HG03469 (cell line): ENCODE measurements around the gene KHDC3L.
A peak's percentile ranks its signal among the peaks of the same experiment; 100 is the strongest.
"Not testable (repeated sequence)": the region's sequence is repeated elsewhere in the genome, so short reads cannot be mapped to it uniquely, and the experiment has no call there.

ENCODE experiments used
- ATAC-seq: cut with Tn5 transposase; IDR thresholded peaks from one replicate; pipeline ENCODE4 v1.9.1; 2021; ENCODE audit warnings: mild to moderate bottlenecking, moderate library complexity, moderate number of reproducible peaks; ENCODE audit not compliant: unreplicated experiment

The KHDC3L gene

DNA sequence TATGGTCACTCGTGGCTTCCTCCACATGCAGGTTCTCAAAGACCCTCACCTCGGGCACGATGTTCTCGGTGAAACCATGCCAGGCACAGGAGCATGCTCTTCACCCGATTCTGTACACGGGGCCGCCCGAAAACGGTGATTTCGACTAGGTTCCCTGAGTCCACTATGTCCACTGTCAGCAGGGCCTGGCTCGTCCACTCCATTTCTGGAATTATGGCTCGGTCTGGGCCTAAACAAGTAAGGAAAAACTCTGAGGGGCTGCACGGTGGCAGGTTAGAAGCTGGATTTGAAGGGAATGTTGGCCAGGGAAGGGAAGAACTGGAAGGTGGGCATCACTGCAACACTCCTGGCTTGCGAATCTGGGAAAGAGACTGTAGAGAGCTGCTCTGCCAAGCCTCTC lies 6.7 kb downstream of the KHDC3L start:
- ATAC-seq: no peak

DNA sequence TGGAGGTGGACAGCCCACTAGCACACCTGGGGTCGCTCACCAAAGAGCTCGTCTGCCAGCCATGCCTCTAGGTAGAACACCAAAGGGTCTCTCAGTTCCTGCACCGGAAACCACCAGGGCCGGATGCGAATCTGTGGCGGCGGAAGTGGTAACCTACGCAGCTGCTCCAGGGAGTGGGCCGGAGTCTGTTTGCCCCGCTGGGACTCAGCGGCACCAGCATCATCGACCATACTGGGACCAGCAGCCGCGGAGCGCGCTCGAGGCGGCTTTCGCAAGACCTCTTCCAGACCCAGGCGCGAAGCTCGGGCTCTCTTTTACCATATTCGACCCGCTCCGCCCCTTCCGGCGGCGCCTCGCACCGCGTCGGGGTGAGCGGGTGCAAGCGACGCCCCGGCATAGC lies 7.1 kb downstream of the KHDC3L start, which contains the start of gene OOEP:
Gene OOEP (minus strand): TSS at position 335 of the 400 bp plus-strand sequence. CDS start 105 bp downstream, at position 230.
- no peak for ATAC-seq

DNA sequence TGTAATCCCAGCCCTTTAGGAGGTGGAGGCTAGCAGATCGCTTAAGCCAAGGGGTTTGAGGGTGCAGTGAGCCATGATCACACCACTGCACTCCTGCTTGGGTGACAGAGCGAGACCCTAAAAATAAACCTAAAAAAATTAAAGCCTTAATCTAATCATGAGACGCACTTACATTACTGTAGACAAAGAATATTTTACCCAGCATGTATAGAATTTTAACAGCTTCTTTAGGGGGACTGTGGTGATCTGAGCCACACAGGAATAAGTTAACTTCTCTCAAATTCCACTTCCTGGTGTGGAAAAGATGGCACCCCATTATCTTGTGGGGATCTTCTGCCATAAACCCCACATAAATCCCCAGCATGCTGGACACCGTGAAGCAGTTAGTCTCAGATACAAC lies 9.5 kb downstream of the KHDC3L start:
- ATAC-seq: no peak

DNA sequence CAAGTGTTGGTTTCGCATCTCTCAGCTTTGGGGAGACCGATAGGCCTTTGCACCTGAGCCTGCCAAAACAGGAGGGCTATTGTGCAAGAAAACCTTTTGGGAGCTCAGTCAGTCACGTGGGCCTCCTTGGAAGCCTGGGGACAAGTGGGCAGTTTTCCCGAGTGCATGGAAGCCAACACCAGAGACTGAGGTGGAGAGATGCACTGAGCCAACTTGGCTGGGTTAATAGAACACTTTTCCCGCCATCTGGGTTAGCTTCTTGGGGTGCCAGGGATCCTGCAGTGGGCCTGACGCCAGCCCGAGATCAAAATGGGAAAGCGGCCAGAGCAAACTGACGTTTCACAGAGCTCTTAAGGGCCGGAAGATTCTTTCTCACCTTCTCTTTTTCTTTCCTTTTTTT lies 10.1 kb downstream of the KHDC3L start:
- no peak for ATAC-seq

DNA sequence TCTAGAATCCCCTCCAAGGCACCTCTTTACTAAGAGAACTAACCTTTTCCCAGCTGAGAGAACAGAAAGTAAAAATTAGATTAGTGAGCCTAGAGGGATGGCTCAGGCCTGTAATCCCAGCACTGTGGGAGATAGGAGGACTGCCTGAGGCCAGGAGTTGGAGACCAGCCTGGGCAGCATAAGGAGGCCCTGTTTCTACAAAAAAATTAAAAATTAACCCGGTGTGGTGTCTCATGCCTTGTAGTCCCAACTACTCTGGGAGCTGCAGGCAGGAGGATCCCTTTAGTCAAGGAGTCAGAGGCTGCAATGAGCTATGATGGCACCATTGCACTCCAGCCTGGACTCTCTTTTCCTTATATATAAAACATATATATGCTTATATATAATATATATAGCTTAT lies 12.8 kb downstream of the KHDC3L start:
- no peak for ATAC-seq

DNA sequence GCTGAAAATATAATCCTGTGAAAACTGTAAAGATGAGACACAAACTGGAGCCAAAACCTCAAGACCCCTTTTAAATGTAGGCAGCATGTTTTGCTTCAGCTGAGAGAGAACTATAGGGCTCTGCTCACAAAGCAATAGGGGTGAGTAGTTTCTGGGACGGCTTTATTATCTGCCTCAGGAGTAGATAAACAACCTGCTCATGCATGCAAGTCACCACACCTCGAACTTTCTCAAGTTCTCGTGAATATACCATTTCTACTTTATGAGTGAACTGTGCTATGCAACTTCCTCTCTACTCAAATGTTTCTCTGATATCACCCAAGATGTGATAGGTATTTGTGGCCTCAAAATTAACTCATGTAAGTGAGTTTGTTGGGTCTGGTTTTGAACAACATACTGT lies 14.8 kb downstream of the KHDC3L start:
- ATAC-seq: no peak

DNA sequence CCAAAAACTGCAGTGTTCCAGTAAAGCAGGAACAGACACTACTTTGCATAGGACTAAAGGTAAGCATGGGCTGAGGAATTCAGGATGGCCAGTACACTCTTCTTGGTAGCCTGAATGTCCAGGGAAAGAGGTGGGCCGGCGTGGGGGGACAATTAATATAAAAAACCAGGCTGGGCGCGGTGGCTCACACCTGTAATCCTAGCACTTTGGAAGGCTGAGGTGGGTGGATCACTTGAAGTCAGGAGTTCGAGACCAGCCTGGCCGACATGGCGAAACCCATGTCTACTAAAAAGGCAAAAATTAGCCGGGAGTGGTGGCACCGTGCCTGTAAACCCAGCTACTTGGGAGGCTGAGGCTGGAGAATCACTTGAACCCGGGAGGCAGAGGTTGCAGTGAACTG lies 19.1 kb downstream of the KHDC3L start:
- not testable (repeated sequence) for ATAC-seq

DNA sequence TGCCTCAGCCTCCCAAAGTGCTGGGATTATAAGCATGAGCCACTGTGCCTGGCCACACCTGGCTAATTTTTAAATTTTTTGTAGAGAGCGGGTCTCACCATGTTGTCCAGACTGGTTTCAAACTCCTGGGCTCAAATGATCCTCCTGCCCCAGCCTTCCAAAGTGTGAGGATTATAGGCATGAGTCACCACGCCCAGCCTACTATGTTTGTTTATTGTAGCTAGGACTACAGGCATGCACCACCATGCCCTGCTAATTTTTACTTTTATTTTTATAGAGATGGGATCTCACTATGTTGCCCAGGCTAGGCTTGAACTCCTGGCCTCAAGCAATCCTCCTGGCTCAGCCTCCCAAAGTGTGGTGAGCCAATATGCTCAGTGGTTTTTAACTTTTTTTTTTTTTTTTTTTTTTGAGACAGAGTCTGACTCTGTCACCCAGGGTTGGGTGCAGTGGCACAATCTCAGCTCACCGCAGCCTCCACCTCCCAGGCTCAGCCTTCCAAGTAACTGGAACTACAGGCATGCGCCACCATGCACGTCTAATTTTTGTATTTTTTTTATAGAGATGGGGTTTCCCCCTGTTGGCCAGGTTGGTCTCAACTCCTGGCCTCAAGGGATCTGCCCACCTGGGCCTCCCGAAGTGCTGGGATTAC lies 20.1 kb downstream of the KHDC3L start:
- ATAC-seq: no peak

DNA sequence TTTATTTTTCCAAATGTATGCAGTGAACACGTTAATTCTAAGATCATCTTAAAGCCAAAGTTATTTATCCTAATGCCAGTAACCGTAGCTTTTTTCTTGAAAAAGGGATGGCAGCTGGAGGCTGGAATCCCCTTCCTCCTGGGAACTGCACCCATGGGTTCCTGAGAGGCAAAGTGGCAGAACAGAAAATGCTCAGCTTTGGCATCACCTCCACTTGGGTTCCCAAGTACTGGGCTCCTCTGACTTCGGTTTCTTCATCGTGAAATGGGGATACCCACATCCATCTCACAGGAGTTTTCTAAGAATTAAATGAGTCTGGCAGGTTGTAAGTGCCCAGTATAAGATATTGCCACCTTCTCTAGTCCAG lies 26.0 kb downstream of the KHDC3L start:
- ATAC-seq: no peak

DNA sequence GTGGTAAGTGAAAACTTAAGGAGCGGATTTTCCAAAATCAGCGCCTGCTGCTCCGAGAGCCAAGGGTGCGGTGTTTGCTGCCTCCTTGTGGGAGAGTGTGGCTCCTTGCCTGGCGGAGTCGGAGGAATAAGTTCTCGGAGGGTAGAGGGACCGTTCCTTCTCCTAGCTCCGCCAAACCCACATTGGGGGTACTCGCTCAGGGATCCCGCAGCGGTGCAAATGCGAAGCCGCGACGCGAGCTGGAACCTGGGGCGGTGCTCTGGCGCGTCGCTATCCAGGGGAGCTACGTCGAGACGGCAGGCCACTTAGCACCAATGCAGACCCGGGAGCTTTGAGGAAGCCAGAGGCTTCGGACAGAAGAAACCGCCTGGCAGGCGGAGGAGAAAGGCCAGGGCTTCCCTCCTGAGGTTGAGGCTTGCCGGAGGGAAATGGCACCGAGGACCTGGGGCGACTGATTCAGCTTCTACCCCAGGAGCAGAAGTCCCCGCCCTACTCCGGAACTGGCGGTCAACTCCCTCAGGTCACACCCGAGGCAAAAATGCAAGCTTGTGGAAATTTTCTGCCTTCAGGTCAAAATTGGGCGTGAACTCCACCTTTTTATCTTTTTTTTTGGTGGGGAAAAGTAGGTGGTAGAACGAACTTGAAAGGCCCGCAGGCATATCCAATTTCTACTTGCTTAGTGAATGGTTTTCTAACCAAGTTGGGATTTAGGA lies 26.5 kb downstream of the KHDC3L start:
- ATAC-seq: peak; percentile 64

DNA sequence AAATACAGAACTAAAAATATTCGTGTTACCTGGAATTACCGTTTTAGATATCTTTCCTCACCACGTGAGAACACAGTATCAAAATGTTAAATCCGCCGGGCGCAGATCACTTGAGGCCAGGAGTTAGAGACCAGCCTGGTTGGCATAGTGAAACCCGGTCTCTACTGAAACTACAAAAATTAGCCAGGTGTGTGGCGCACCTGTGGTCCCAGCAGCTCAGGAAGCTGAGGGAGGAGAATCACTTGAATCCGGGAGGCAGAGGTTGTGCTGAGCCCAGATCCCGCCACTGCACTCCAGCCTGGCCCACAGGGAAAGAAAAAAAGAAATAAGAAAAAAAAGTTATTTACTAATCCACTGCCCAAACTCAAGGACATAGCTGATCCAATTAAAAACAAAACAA lies 27.4 kb downstream of the KHDC3L start:
- ATAC-seq: no peak

DNA sequence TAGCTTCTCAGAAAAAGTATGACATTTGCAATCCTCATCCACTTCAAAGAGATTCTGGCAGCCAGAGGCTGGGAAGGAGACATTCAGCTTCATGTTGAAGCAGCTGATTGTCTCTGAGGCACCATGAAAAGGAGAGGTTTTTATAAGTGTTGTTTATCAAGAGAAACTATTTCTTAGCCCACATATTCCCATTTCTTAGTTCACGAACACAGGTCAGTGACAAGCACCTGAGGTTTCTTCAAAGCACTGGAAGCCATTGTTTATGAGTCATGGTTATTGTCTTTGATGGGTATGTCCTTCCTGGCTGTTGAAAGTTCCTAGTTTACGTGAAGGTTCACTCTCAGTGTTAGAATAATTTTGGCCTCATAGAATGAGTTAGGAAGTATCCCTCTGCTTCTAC lies 29.2 kb downstream of the KHDC3L start:
- no peak for ATAC-seq

DNA sequence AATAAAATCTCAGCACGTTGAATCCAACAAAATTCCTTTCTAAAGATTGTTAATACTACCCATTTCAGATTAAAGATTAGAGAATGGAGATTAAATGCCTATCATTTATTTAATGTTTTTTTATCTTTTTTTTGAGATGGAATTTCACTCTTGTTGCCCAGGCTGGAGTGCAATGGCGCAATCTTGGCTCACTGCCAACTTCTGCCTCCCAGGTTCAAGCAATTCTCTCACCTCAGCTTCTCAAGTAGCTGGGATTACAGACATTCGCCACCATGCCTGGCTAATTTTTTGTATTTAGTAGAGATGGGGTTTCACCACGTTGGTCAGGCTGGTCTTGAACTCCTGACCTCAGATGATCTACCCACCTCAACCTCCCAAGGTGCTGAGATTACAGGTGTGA lies 29.7 kb downstream of the KHDC3L start:
- ATAC-seq: not testable (repeated sequence)

DNA sequence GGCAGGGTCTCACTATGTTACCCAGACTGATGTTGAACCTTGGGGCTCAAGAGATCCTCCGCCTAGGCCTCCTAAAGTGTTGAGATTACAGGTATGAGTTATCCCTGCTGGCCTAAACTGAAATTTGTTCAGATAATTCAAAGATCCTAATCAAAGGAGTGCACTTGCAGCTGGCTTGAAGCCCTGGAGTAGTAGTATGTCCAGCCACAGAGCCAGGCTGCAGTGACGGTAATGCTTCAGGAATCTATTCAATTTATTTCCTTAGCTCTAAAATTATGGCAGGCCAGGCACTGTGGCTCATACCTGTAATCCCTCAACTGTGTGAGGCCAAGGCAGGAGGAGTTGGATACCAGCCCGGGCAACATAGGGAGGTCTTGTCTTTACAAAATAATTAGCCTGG lies 30.8 kb downstream of the KHDC3L start:
- no peak for ATAC-seq

DNA sequence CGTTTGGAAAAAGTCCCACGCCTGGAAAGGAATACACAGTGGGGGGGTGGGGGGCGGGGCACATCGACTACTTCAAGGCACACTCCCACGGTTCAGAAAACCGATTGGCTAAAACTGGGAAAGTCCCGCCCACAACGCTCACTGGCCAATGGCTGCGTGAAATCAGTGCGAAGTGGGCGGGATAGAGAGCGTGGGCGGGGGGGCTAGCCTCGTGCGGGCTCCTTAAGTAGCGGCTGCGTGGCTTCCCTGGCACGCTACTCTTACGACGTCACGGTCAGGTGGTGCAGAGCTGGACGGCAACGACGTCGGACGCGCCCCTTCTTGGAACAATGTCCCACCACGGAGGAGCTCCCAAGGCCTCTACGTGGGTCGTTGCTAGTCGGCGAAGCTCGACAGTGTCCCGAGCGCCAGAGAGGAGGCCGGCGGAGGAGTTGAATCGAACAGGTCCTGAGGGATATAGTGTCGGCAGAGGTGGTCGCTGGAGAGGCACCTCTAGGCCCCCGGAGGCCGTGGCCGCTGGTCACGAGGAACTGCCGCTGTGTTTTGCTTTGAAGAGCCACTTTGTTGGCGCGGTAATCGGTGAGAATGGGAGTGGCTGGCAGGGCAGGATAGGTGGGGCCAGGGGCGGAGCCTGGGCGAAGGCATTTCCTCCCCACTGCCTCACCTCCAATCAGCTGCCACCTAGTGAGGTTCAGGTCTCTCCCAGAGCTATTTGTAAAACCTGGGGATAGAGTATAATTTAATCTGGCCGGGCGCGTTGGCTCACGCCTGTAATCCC lies 32.3 kb downstream of the KHDC3L start, which contains the start of gene DDX43:
Gene DDX43 (plus strand): TSS at position 252 of the 778 bp plus-strand sequence. CDS start 78 bp downstream, at position 330.
- ATAC-seq: no peak

DNA sequence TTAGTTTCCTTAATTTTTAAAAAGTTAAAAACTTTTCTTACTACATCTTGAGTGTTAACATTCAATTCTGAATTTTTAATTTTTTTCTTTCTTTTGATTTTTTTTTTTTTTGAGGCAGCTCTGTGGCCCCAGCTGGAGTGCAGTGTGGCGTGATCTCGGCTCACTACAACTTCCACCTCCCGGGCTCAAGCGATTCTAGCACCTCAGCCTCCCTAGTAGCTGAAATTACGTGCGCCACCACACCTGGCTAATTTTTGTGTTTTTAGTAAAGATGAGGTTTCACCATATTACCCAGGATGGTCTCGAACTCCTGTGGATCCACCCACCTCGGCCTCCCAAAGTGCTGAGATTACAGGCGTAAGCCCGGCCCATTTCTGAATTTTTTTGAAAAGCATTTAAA lies 33.4 kb downstream of the KHDC3L start:
- ATAC-seq: no peak

DNA sequence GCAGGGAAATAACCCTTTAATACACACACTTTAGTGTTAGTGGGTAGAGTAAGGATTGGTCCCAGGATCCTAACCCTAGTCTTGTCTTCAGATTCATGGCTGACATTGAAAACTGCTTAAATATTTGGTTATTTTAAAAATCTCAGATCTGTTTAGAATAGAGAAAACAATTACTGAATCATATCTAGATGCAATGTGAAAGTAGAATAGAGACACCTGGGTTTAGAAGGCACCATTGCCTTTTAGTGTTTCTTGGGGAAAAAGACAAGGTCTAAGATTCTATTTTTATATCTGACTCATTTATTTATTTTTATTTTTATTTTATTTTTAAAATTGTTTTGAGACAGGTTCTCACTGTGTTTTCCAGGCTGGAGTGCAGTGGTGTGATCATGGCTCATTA lies 38.2 kb downstream of the KHDC3L start:
- ATAC-seq: no peak

DNA sequence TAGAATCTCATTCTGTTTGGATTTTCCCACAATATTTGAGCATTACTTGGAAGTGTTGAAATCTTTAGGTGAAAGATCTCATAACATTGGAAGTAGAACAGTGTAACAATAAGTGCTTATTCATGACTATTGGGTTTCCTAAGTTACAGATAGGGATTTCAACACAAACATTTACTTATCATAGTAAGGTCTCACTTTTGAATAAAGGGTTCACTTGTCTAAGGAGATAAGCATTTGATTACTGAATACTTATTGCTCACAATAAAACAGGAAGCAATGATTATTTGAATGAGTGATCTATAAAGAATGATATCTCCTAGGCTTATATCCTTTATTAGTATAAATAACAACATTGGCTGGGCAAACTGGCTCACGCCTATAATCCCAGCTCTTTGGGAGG lies 46.9 kb downstream of the KHDC3L start:
- ATAC-seq: no peak

DNA sequence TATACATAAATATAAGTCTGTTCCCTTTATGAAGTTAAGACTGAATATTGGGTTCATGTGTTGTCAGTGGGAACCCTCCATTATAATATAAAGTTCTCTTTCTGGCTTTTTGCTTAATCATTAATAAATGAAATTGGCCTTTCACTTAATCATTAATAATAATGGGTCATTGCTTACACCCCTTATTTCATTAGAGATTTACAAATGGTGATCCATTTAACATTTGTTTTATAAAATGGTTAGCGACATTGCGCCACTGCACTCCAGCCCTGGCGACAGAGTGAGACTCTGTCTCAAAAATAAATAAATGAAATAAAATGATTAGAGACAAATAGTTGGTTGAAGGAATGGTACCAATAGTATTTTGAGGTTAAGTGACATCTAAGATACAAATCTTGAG lies 50.6 kb downstream of the KHDC3L start:
- ATAC-seq: no peak
